H1 (cell line): Measurements from ENCODE around the gene ANKFY1. TPM values are rescaled to one million over a fixed set of nuclear protein-coding genes. Genes with fewer than 3 reads are reported as not detected.

ENCODE experiments used
- SIRT6 ChIP-seq: IDR thresholded peaks from one replicate; pipeline ENCODE4 v1.7.1; 2012; ENCODE audit warnings: low read length, inconsistent platforms
- TCF12 ChIP-seq: IDR thresholded peaks from 2 replicates; pipeline ENCODE4 v1.6.1; 2011; ENCODE audit warnings: low read depth, mild to moderate bottlenecking, low read length
- polyA plus RNA-seq, 7 experiments: library from polyadenylated mRNA; depleted of rRNA in 3 of 7; stranded (reverse) in 5 of 7; unstranded in 2 of 7; fragments of >200 nt in 5 of 7; fragments of 200-250 nt in 2 of 7; gene quantifications; 1 replicate in 5 of 7; 2 replicates in 1 of 7; 4 replicates in 1 of 7; pipeline versions ENCODE4 v1.2.1 to v1.2.3, GENCODE V29; 2011 to 2013; ENCODE audit warnings: missing spikeins in 2 of 7, mixed read lengths in 2 of 7
- total RNA-seq: library from RNA; stranded (reverse); fragmentation: NEBNext Ultra II Directional; extraction: Animal tissue kit (Norgen Biotek cat#: 25700); gene quantifications from 2 replicates; pipeline ENCODE4 v1.2.1, GENCODE V29; 2021

ANKFY1 gene
- total and polyA plus RNA-seq, 2 of the 8 experiments (the other 6 are each of a cell fraction or from before 2014, with no cell fraction given): 28.3 to 45.3 TPM

DNA sequence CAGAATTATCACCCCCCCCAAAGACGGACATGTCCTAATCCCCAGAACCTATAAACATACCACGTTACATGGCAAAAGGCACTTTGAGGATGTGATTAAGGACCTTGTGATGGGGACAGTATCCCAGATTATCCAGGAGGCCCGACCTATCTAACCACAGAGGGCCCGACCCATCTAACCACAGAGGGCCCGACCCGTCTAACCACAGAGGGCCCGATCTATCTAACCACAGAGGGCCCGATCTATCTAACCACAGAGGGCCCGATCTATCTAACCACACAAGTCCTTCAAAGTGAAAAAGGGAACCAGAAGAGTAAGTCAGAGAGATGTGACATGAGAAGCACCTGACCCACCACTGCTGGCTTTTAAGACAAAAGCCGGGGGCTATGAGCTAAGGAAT, 56.8 kb downstream of the ANKFY1 start (continued):
- TF ChIP-seq SIRT6 (no peak), TCF12 (no peak)
